ENCODE measurements around the gene PLD1. TPM values are rescaled to one million over a fixed set of nuclear protein-coding genes. Genes with fewer than 3 reads are reported as not detected.
A peak's percentile ranks its signal among the peaks of the same experiment; 100 is the strongest.

PLD1 gene
- total and polyA plus RNA-seq, 11 donors = 12.3 to 106 (median 61.0) TPM

DNA sequence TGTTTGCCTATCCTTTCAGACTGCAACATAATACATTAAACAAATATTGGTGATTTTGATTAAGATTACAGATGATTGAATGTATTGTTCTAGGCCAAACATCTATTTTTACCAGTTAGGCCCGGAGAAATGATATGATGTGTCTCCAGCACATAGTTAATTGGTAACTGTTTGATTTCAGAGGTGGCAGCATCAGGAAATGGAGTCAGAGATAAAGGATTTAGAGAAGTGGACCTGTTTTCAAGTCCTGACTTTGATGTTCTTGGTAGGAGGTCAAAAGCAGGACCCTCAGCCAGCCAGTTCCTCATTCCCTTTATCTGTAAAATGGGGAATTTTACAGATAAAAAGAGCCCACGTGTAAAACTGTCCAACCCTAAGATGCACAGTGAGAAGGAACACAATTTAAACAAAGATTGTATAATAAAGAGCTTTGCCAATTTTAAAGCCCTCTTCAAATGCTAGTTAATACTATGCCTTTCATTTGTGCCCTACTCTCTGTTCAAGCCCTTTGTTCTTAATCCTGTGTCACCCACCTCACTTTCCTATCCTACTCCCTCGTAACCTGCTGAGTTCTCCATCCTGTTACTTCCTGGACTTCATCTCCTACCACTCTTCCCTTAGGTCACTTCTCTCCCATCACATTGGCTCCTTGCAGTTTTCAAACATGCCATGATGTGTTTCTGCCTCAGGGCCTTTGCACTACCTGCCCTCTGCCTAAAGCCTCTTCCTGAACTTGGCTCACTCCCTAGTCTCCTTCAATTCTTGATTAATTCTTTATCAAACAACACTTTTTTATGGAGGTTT, 35.4 kb upstream of the PLD1 start:
- Histone ChIP-seq H3K4me3 (no peak overlapping the region), H3K27me3 (no peaks in the 10 kb centered on the region), H3K36me3 (no peaks in the 10 kb centered on the region), H3K9me3 (no peaks in the 10 kb centered on the region), H3K27ac (no peak overlapping the region), H3K4me1 (peaks cover 0 to 40% (median 14%) of the 10 kb centered on the region in 12 donors)
- intact Hi-C loops (cut with DNase I) = loop anchor here in 1 of 10 donors (10.0 kb wide), 1 partner anchor 189 kb away; the partner anchor contains the start of gene FNDC3B
- TF ChIP-seq, protein P1, sequence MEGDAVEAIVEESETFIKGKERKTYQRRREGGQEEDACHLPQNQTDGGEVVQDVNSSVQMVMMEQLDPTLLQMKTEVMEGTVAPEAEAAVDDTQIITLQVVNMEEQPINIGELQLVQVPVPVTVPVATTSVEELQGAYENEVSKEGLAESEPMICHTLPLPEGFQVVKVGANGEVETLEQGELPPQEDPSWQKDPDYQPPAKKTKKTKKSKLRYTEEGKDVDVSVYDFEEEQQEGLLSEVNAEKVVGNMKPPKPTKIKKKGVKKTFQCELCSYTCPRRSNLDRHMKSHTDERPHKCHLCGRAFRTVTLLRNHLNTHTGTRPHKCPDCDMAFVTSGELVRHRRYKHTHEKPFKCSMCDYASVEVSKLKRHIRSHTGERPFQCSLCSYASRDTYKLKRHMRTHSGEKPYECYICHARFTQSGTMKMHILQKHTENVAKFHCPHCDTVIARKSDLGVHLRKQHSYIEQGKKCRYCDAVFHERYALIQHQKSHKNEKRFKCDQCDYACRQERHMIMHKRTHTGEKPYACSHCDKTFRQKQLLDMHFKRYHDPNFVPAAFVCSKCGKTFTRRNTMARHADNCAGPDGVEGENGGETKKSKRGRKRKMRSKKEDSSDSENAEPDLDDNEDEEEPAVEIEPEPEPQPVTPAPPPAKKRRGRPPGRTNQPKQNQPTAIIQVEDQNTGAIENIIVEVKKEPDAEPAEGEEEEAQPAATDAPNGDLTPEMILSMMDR (IDR thresholded peaks at IDR 0.05) = no peak
- no peak for TF ChIP-seq POLR2A (IDR thresholded peaks at IDR 0.05)
- WGBS, 4 donors = 73 to 78% (median 76%) methylated on average over 3 of the region's 3 CpGs
- ATAC-seq (no peak), DNase-seq (no peak)

DNA sequence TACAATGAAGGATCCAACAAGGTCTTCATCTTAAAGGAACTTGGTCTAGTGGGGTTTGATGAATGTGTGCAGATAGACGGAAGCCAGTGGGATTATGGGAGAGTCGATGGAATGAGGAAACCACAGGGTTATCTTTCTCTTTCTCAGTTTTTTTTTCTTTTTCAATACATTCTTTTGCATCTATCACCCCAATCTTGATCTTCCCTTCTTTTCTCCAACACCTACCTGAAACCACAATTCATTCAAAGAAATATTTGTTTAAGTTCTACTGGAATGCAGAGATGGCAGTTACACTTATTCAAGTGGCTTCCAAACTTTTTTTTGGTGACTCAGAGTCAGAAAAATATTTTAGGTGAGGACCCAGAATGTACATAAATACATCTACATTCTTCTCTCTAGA, 34.6 kb upstream of the PLD1 start:
- DNase-seq (no peak), ATAC-seq (no peak)
- Histone ChIP-seq H3K4me1 (peaks cover 0 to 40% (median 13%) of the 10 kb centered on the region in 12 donors), H3K9me3 (no peaks in the 10 kb centered on the region), H3K4me3 (no peak overlapping the region), H3K27ac (no peak overlapping the region), H3K36me3 (no peaks in the 10 kb centered on the region), H3K27me3 (no peaks in the 10 kb centered on the region)
- TF ChIP-seq POLR2A (IDR thresholded peaks at IDR 0.05) = no peak
- TF ChIP-seq, protein P1 (IDR thresholded peaks at IDR 0.05) = no peak
- 89 to 96% (median 94%) methylated on average over 2 of the region's 2 CpGs for WGBS, 4 donors
- intact Hi-C loops (cut with DNase I) = loop anchor here in 2 of 10 donors (5.0 to 10.0 kb wide), 2 partner anchors 190 to 192 kb away; partner anchors contain the start of gene FNDC3B (in 2 of the 2)

DNA sequence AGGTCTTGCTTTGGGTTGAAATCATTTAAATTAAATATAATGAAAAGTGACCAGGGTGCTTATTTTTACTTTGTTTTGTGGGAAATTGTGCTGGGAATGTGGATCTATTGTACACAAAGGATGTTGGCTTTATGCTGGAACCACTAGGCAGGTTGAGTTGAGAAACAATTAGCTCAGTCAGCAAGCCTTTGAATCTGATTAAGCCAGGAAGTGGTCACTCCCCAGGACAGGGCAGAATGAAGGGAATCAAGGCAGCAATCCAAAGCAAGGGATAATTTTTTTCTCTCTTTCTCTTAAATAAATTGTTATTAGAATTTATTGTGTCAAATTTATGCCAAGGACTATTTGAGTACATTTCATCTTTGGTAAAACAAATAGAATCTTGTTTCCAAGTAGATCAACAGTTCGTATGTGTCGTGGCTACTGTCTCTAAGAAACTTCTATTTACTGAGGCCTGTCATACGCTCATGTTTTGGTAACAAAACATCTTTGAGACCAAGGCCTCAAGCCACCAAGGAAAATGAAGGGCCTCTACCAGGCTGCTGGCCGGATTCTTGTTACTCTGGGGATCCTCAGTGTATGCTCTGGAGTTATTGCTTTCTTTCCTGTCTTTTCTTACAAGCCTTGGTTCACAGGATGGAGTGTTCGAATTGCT, 32.7 kb upstream of the PLD1 start, which contains the start of gene TMEM212:
TMEM212 (plus strand) TSS at position 486 of the 655 bp plus-strand sequence; CDS start at position 521, 35 bp downstream.
- ATAC-seq = peak in 3 of 4 donors; percentile 37 to 46 (median 40)
- no peak for DNase-seq

More for the DNA sequence above, 32.7 kb upstream of the PLD1 start, which contains the start of gene TMEM212:
- intact Hi-C loops (cut with DNase I) = loop anchor here in 2 of 10 donors (5.0 to 10.0 kb wide), 2 partner anchors 192 to 194 kb away; partner anchors contain the start of gene FNDC3B (in 2 of the 2)
- H3K9me3 ChIP-seq = no peaks in the 10 kb centered on the region
- WGBS, 4 donors = 54 to 68% (median 62%) methylated on average over 5 of the region's 5 CpGs
- TF ChIP-seq POLR2A (IDR thresholded peaks at IDR 0.05) = no peak
- TF ChIP-seq, protein P1 (IDR thresholded peaks at IDR 0.05) = no peak
- peaks cover 0 to 52% (median 20%) of the 10 kb centered on the region in 12 donors for H3K4me1 ChIP-seq
- H3K27me3 ChIP-seq = no peaks in the 10 kb centered on the region
- no peak within 1 kb of the TSS for H3K4me3 ChIP-seq
- no peaks in the 10 kb centered on the region for H3K36me3 ChIP-seq
- peak within 1 kb of the TSS in 7 of 12 donors; percentile 7 to 46 (median 23) for H3K27ac ChIP-seq

Measured in heart left ventricle (tissue), 16 donors.